SH-SY5Y (cell line): ENCODE results near the gene ELOVL7.

Experiments
- GATA2 ChIP-seq: IDR thresholded peaks from 2 replicates; pipeline ENCODE4 v1.6.1; 2011; ENCODE audit warnings: mild to moderate bottlenecking, low read depth, low read length
- GATA3 ChIP-seq: IDR thresholded peaks from 2 replicates; pipeline ENCODE4 v1.6.1; 2011; ENCODE audit warnings: low read depth, mild to moderate bottlenecking, low read length, moderate library complexity

DNA sequence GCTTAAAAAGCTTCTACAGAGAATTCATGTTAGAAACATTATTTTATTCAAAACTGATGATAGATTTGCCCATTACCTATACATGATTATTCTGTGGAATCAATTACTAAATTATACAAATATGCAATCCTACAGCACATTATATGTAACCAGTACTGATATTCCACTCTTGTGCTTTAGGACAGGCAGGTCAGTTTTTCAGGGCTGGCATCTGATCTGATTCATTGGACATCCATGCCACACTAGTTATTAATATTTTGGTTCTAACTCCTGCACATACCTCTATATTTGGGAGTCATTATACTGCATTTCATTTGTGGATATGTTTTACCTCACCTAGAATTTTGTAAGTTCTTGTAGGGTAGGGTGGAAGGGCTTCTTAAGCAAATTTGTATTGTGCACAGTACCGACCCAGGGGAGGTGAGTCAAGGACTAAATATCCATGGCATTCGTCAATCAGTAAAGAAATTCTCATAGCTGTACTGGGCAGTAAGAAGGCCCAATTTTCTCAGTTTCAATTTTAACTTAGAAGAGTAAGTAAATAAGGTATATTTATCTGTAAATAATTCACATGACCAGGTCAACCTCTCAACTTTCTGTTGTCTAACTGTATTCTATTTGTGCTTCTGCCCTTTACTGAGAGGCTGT is 33.5 kb downstream of the ELOVL7 start:
- TF ChIP-seq GATA2 (no peak), GATA3 (no peak)
